K562 (cell line): ENCODE data around the gene ZNF557. TPM values are rescaled to one million over a fixed set of nuclear protein-coding genes. Genes with fewer than 3 reads are reported as not detected.

Experiments used
- ATAC-seq: fragments of 200-7000 bp; cut with Tn5 transposase; 3 replicates; pipeline ENCODE4 v1.9.1; 2020; ENCODE audit warnings: moderate library complexity
- BruUV-seq: library from RNA; stranded (reverse); fragments of 400-500 nt; replicated peaks from 2 replicates; lab custom pipeline; 2021; lab: Mats Ljungman, UMichigan
- CTCF ChIA-PET: fragments of 300-600 bp; formaldehyde crosslinking; extraction: SDS; loops from one replicate; lab custom pipeline; 2021; ENCODE audit warnings: low intra/inter-chr PET ratio; lab: Yijun Ruan, JAX
- POLR2A ChIA-PET: fragments of 300-600, 350-650 bp; sonication (Branson Sonifier 250); formaldehyde crosslinking; extraction: SDS; loops from one replicate; lab custom pipeline; 2021; ENCODE audit warnings: antibody characterized with exemption, inconsistent platforms; lab: Yijun Ruan, JAX
- DNase-seq, 4 experiments: peaks; one replicate each; pipeline versions ENCODE4 v3.0.0 to v3.0.0-alpha.2; 2011 to 2018; ENCODE audit warnings: low spot score in 3 of 4, mixed read lengths in 3 of 4; ENCODE audit errors: extremely low read depth in 1 of 4
- FAIRE-seq: peaks from 2 replicates; lab custom pipeline; 2011; peaks lifted over from hg19 to GRCh38; lab: Jason Lieb, UNC
- H2AFZ ChIP-seq: 2 replicates; pipeline ENCODE4 v1.6.0; 2011; ENCODE audit warnings: low read depth, low read length, control low read depth, inconsistent platforms
- H3K27ac ChIP-seq: fragments of 200-600 bp; 3 replicates; pipeline ENCODE4 v1.8.0; 2011; ENCODE audit warnings: low read depth, mild to moderate bottlenecking, control low read depth, inconsistent platforms, low read length, moderate library complexity, mixed read lengths; ENCODE audit errors: extremely low read depth
- H3K27me3 ChIP-seq, 2 experiments: fragments of 300-600 bp in 1 of 2; 2 replicates in 1 of 2; 3 replicates in 1 of 2; pipeline versions ENCODE4 v1.6.0 to v1.8.0; 2011; ENCODE audit warnings: inconsistent platforms in 2 of 2, low read length in 2 of 2, mild to moderate bottlenecking in 1 of 2, mixed read lengths in 1 of 2, moderate library complexity in 1 of 2; ENCODE audit not compliant: control insufficient read depth in 2 of 2, insufficient read depth in 2 of 2
- H3K36me3 ChIP-seq: fragments of 300-600 bp; 3 replicates; pipeline ENCODE4 v1.8.0; 2011; ENCODE audit warnings: mild to moderate bottlenecking, low read length, inconsistent platforms; ENCODE audit not compliant: control insufficient read depth, insufficient read depth
- H3K4me1 ChIP-seq, 2 experiments: fragments of 200-600 bp in 1 of 2; replicated peaks in 1 of 2; 2 replicates in 1 of 2; 3 replicates in 1 of 2; pipeline versions ENCODE4 v1.5.1 to v1.8.0; 2011; ENCODE audit warnings: inconsistent platforms in 2 of 2, low read length in 2 of 2, mild to moderate bottlenecking in 1 of 2, mixed read lengths in 1 of 2, moderate library complexity in 1 of 2; ENCODE audit not compliant: control insufficient read depth in 2 of 2, insufficient read depth in 2 of 2
- H3K4me2 ChIP-seq: 2 replicates; pipeline ENCODE4 v1.6.1; 2011; ENCODE audit warnings: low read length, control low read depth, inconsistent platforms, mixed read lengths; ENCODE audit not compliant: insufficient read depth
- H3K4me3 ChIP-seq: fragments of 200-600 bp; sonication (generic), shearing (Covaris generic); 2 replicates; pipeline ENCODE4 v1.5.1; 2016; ENCODE audit warnings: control low read depth, inconsistent platforms
- H3K79me2 ChIP-seq: fragments of 200-600 bp; 3 replicates; pipeline ENCODE4 v1.8.0; 2011; ENCODE audit warnings: low read length, inconsistent platforms; ENCODE audit not compliant: control insufficient read depth, insufficient read depth
- H3K9ac ChIP-seq, 2 experiments: 2 replicates each; pipeline versions ENCODE4 v1.6.0 to v1.6.1; 2011; ENCODE audit warnings: low read depth in 2 of 2, low read length in 2 of 2, control low read depth in 1 of 2, inconsistent platforms in 1 of 2, mild to moderate bottlenecking in 1 of 2, mixed read lengths in 1 of 2; ENCODE audit not compliant: insufficient read depth in 1 of 2
- H3K9me1 ChIP-seq: one replicate; pipeline ENCODE4 v1.6.0; 2011; ENCODE audit warnings: inconsistent platforms, mild to moderate bottlenecking, low read length, moderate library complexity; ENCODE audit not compliant: control insufficient read depth, insufficient read depth
- H3K9me3 ChIP-seq: replicated peaks from 2 replicates; pipeline ENCODE4 v1.5.1; 2011; ENCODE audit warnings: low read depth, low read length, inconsistent platforms; ENCODE audit not compliant: control insufficient read depth, insufficient read depth
- H4K20me1 ChIP-seq: replicated peaks from 2 replicates; pipeline ENCODE4 v1.6.1; 2011; ENCODE audit warnings: low read length, inconsistent platforms, mixed read lengths; ENCODE audit not compliant: control insufficient read depth, insufficient read depth
- CXXC5 ChIP-seq: fragments of 250-450 bp; sonication (Bioruptor Pico); IDR thresholded peaks from 2 replicates; pipeline ENCODE4 v1.8.0; 2022; ENCODE audit warnings: inconsistent platforms, mild to moderate bottlenecking, moderate library complexity
- HMG20A ChIP-seq: fragments of 450-650 bp; formaldehyde crosslinking; conservative IDR thresholded peaks from 2 replicates; pipeline ENCODE4 v1.4.0; 2020; ENCODE audit warnings: mild to moderate bottlenecking, mixed read lengths
- PURB ChIP-seq: sonication (generic); formaldehyde crosslinking; IDR thresholded peaks from 2 replicates; pipeline ENCODE4 v1.9.0; 2021; ENCODE audit warnings: low read depth, mild to moderate bottlenecking, missing genetic modification reagents
- TBP ChIP-seq: optimal IDR thresholded peaks from 2 replicates; pipeline ENCODE3; 2011; ENCODE audit warnings: low read depth, low read length, improper control_type of control experiment
- VEZF1 ChIP-seq: fragments of 200-800 bp; sonication (Bioruptor generic); IDR thresholded peaks from 2 replicates; pipeline ENCODE4 v1.6.1; 2017; ENCODE audit warnings: missing genetic modification characterization, missing compliant biosample characterization
- WHSC1 ChIP-seq: IDR thresholded peaks from one replicate; pipeline ENCODE4 v1.6.1; 2012; ENCODE audit warnings: low read length, control low read depth, inconsistent platforms
- WGBS: fragments of 100-300 bp; shearing (Covaris generic); methylation state at CpG from one replicate; pipeline ENCODE4 v1.1.6; 2016; ENCODE audit warnings: low coverage, mixed read lengths; ENCODE audit not compliant: insufficient coverage; ENCODE audit errors: missing lambda C conversion rate; 5-methylcytosine and 5-hydroxymethylcytosine counted together
- in situ Hi-C: fragments of 300-500 bp; cut with MboI; formaldehyde crosslinking; loops from 4 replicates; pipeline ENCODE4 v1.15.0; 2018; ENCODE audit warnings: inconsistent platforms, mixed read lengths
- intact Hi-C: fragments of 100-400 bp; cut with micrococcal nuclease; formaldehyde crosslinking; loops from 2 replicates; pipeline ENCODE4 v1.14.2; 2022
- polyA plus RNA-seq, 8 experiments: library from polyadenylated mRNA; depleted of rRNA in 4 of 8; stranded (reverse) in 5 of 8; unstranded in 3 of 8; fragments of >200 nt; fragmentation: Nextera tagmentation in 2 of 8; fragmentation: Illumina TruSeq in 1 of 8; extraction: Ambion mirVana in 2 of 8; extraction: Trizol in 1 of 8; gene quantifications; 2 replicates each; pipeline versions ENCODE4 v1.2.1 to v1.2.3, GENCODE V29; 2011 to 2014; ENCODE audit warnings: inconsistent platforms in 1 of 8, missing spikeins in 1 of 8
- total RNA-seq, 7 experiments: library from RNA; depleted of rRNA in 6 of 7; stranded (reverse); fragments of >200 nt in 6 of 7; fragmentation: Illumina TruSeq in 2 of 7; extraction: Trizol in 2 of 7; gene quantifications; 2 replicates each; pipeline versions ENCODE4 v1.2.1 to v1.2.3, GENCODE V29; 2011 to 2021; ENCODE audit warnings: low replicate concordance in 1 of 7
- TF ChIP-seq, protein P1 (sequence below), 2 experiments: fragments of 250-450 bp in 1 of 2; fragments of 450-650 bp in 1 of 2; sonication (Bioruptor Pico) in 1 of 2; IDR thresholded peaks; 2 replicates each; pipeline versions ENCODE4 v1.6.1 to v1.8.0; 2016 to 2021; ENCODE audit warnings: mild to moderate bottlenecking in 2 of 2, moderate library complexity in 2 of 2, missing compliant biosample characterization in 1 of 2, missing genetic modification characterization in 1 of 2

Gene ZNF557
- total and polyA plus RNA-seq, 9 of the 15 experiments (the other 6 are each of a cell fraction or from before 2014, with no cell fraction given), result 2.2 to 6.6 (median 4.4) TPM

- H3K4me1 ChIP-seq, result no peaks in the 10 kb centered on the region
- ATAC-seq (no peak), FAIRE-seq (no peak), DNase-seq (no peak)
- H4K20me1 ChIP-seq, result no peaks in the 10 kb centered on the region
- no TSS peak for BruUV-seq
- intact Hi-C loops (no loop called here), in situ Hi-C loops (no loop called here)
- TF ChIP-seq, protein P1, sequence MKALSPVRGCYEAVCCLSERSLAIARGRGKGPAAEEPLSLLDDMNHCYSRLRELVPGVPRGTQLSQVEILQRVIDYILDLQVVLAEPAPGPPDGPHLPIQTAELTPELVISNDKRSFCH (CRISPR knock-in tag; IDR thresholded peaks at IDR 0.05), result no peak
- TF ChIP-seq, protein P1 (tag; IDR thresholded peaks at IDR 0.05), result no peak
- TF ChIP-seq CXXC5 (CRISPR knock-in tag) (no peak), PURB (CRISPR knock-in tag) (no peak), VEZF1 (CRISPR knock-in tag) (no peak), TBP (no peak), HMG20A (no peak), WHSC1 (no peak)
- no peak overlapping the region for H3K4me3 ChIP-seq
- ChIA-PET POLR2A (interaction anchor here (0.5 to 0.6 kb wide), 2 partner anchors 256 to 842 kb away, joined by 3 read pairs; no protein-coding TSS in a partner anchor), CTCF (no interaction called here)
- no peak overlapping the region for H3K27ac ChIP-seq
- H3K9me3 ChIP-seq, result no peaks in the 10 kb centered on the region
- 2% methylated on average over 6 of the region's 6 CpGs for WGBS
- no peak overlapping the region for H3K4me2 ChIP-seq
- H2AFZ ChIP-seq, result no peak overlapping the region
- H3K9me1 ChIP-seq, result no peaks in the 10 kb centered on the region
- no peaks in the 10 kb centered on the region for H3K79me2 ChIP-seq
- H3K9ac ChIP-seq, result no peak overlapping the region
- H3K27me3 ChIP-seq, result peaks cover 24 to 51% of the 10 kb centered on the region in 2 experiments; a peak in 4 of 5 replicates
- no peaks in the 10 kb centered on the region for H3K36me3 ChIP-seq
These were observed 46.2 kb downstream of the ZNF557 start for GRCh38 chr19:7115721-7116120.
